ENCODE measurements around the gene RHOF.

GRCh38 chr12:121753844-121754264 is 39.6 kb downstream of the RHOF start:
- TF ChIP-seq MAX (IDR thresholded peaks at IDR 0.05): no peak
- TF ChIP-seq CTCF (IDR thresholded peaks at IDR 0.05; ENCODE audit: low read depth, low read length, missing input control): no peak
- TF ChIP-seq EGR1 (IDR thresholded peaks at IDR 0.05; ENCODE audit: low read depth in 2 of 2): peak in 1 of 2 donors; percentile 68
- TF ChIP-seq GABPA (IDR thresholded peaks at IDR 0.05 in 1 of 2, conservative IDR thresholded peaks at IDR 0.05 in 1 of 2): peak in 1 of 2 donors; percentile 69
- TF ChIP-seq JUND (IDR thresholded peaks at IDR 0.05): peak; percentile 23 to 67
- peak; percentile 83 for TF ChIP-seq REST (IDR thresholded peaks at IDR 0.05)
- TF ChIP-seq RXRA (IDR thresholded peaks at IDR 0.05): peak; percentile 86 to 96
- peak; percentile 39 to 45 for TF ChIP-seq RAD21 (IDR thresholded peaks at IDR 0.05)
- TF ChIP-seq TAF1 (conservative IDR thresholded peaks at IDR 0.05): no peak
- no peak for TF ChIP-seq ATF3 (IDR thresholded peaks at IDR 0.05)
